Measurements from ENCODE around the gene OTOA. TPM values are rescaled to one million over a fixed set of nuclear protein-coding genes. Genes with fewer than 3 reads are reported as not detected.

The OTOA gene
- total and polyA plus RNA-seq, 2 donors (not counting 3 experiments of a cell fraction or from before 2014, with no cell fraction given), result 0.22 TPM; not detected in 1

GRCh38 chr16:21703589-21704174 is 39.9 kb downstream of the OTOA start:
- CTCF ChIA-PET, result interaction anchor here (0.8 kb wide), 1 partner anchor 47 kb away, joined by 4 read pairs; no protein-coding TSS in a partner anchor

More at GRCh38 chr16:21703589-21704174, 39.9 kb downstream of the OTOA start:
- Histone ChIP-seq H3K9me3 (replicated peaks; ENCODE audit: control insufficient read depth, insufficient read depth, low read length) (no peaks in the 10 kb centered on the region), H3K4me1 (ENCODE audit: control insufficient read depth, extremely low read depth, insufficient read depth, low read length) (no peaks in the 10 kb centered on the region), H3K4me2 (ENCODE audit: insufficient read depth, low read length) (no peak overlapping the region), H2AFZ (ENCODE audit: low read depth, low read length) (no peak overlapping the region), H3K9me1 (replicated peaks; ENCODE audit: control insufficient read depth, extremely low read depth, insufficient read depth, low read length) (no peaks in the 10 kb centered on the region), H4K20me1 (replicated peaks; ENCODE audit: control insufficient read depth, extremely low read depth, insufficient read depth, low read length) (no peaks in the 10 kb centered on the region), H3K4me3 (replicated peaks in 1 of 3; ENCODE audit: insufficient read depth in 1 of 3, low read depth in 1 of 3, low read length in 3 of 3) (no peak overlapping the region), H3K79me2 (ENCODE audit: control insufficient read depth, insufficient read depth, low read length) (no peaks in the 10 kb centered on the region), H3K27ac (ENCODE audit: insufficient read depth, low read depth, low read length) (no peak overlapping the region), H3K9ac (replicated peaks; ENCODE audit: extremely low read depth, insufficient read depth, low read length) (no peak overlapping the region), H3K27me3 (ENCODE audit: control insufficient read depth in 2 of 2, insufficient read depth in 2 of 2, low read length in 2 of 2) (no peaks in the 10 kb centered on the region), H3K36me3 (ENCODE audit: control insufficient read depth in 2 of 2, extremely low read depth in 1 of 2, insufficient read depth in 2 of 2, low read length in 2 of 2) (no peaks in the 10 kb centered on the region)
- TF ChIP-seq, protein P1, sequence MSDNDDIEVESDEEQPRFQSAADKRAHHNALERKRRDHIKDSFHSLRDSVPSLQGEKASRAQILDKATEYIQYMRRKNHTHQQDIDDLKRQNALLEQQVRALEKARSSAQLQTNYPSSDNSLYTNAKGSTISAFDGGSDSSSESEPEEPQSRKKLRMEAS (IDR thresholded peaks at IDR 0.05; ENCODE audit: insufficient read depth, insufficient read length), result no peak
- TF ChIP-seq GATA2 (IDR thresholded peaks at IDR 0.05; ENCODE audit: insufficient read depth, insufficient read length, low read depth, low read length), result no peak
- TF ChIP-seq EZH2 (IDR thresholded peaks at IDR 0.05; ENCODE audit: borderline replicate concordance, low read depth, low read length, severe bottlenecking), result no peak
- no peak for TF ChIP-seq JUN (IDR thresholded peaks at IDR 0.05; ENCODE audit: borderline replicate concordance, insufficient read depth, insufficient read length, low read depth)
- TF ChIP-seq CTCF (IDR thresholded peaks at IDR 0.05; ENCODE audit: extremely low read depth in 1 of 2, insufficient read depth in 1 of 2, low read depth in 1 of 2, low read length in 2 of 2), result no peak
- TF ChIP-seq FOS (IDR thresholded peaks at IDR 0.05; ENCODE audit: borderline replicate concordance, insufficient read depth, low read length), result no peak
- no peak for TF ChIP-seq POLR2AphosphoS5 (IDR thresholded peaks at IDR 0.05; ENCODE audit: insufficient read depth, low read depth, low read length)
- TF ChIP-seq POLR2A (IDR thresholded peaks at IDR 0.05; ENCODE audit: low read depth, low read length), result no peak
- no peak for TF ChIP-seq MYC (IDR thresholded peaks at IDR 0.05; ENCODE audit: low read depth, low read length)
- FAIRE-seq, result no peak
- BruUV-seq (replicated peaks), result no TSS peak
- intact Hi-C loops (cut with micrococcal nuclease) (loop anchor here (10.0 kb wide), 1 partner anchor 101 kb away; no protein-coding TSS in a partner anchor), dilution Hi-C loops (cut with MboI; ENCODE audit: extremely low pct_ligation_motif_present, low sequenced_read_pairs) (no loop called here)
- POLR2A ChIA-PET, result no interaction called here
- no peak for DNase-seq (ENCODE audit: low read depth, low spot score)

Data from endothelial cell of umbilical vein (primary cell).